Activated T-cell treated with anti-CD3 and anti-CD28 coated beads, Interleukin-2, amount 50 U/mL, for 24 hours (primary cell): ENCODE results near the gene OR8D2.

Source experiments
- DNase-seq: peaks from one replicate; pipeline ENCODE4 v3.0.0-alpha.2; 2020
- H3K27ac Mint-ChIP-seq: 2 replicates; pipeline ENCODE4 v1.8.0; 2020; ENCODE audit warnings: mild to moderate bottlenecking, mixed read lengths
- H3K27me3 Mint-ChIP-seq: 2 replicates; pipeline ENCODE4 v1.8.0; 2020; ENCODE audit warnings: mixed read lengths
- H3K36me3 Mint-ChIP-seq: 2 replicates; pipeline ENCODE4 v1.8.0; 2020; ENCODE audit warnings: low read depth, mixed read lengths
- H3K4me1 Mint-ChIP-seq: 2 replicates; pipeline ENCODE4 v1.8.0; 2020; ENCODE audit warnings: low read depth, mixed read lengths
- H3K4me3 Mint-ChIP-seq: 2 replicates; pipeline ENCODE4 v1.8.0; 2020; ENCODE audit warnings: mild to moderate bottlenecking, moderate library complexity, mixed read lengths
- H3K9me3 Mint-ChIP-seq: 2 replicates; pipeline ENCODE4 v1.8.0; 2020; ENCODE audit warnings: mixed read lengths

OR8D2 gene

GRCh38 chr11:124320097-124320496, at the start of gene OR8D2:
Gene OR8D2 (minus strand): TSS chr11:124320197. CDS start chr11:124320197, 0 bp downstream.
- Mint-ChIP-seq H3K27ac (no peak within 1 kb of the TSS), H3K4me3 (no peak within 1 kb of the TSS), H3K4me1 (no peaks in the 10 kb centered on the region), H3K9me3 (no peaks in the 10 kb centered on the region), H3K27me3 (peaks cover 13% of the 10 kb centered on the region), H3K36me3 (no peaks in the 10 kb centered on the region)
- DNase-seq, result no peak

DNA sequence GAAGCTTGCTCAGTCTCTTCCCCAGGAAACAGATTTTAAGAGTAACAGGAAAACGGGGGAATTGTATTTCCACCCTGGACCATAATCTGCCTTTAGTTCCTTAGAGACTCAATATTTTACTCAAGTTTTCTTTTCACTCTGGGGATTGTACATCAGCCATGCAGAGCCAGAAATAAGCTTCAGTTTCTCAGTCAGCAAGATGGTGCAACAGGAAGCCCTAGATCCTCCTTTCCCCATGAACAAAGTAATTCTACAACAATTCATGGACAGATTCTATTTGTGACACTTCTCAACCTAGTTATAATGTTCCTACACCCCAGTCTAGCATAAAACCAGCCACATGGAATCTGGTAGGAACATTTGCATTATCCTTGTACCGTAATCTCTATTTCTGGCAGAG, 39.6 kb upstream of the OR8D2 start:
- H3K4me3 Mint-ChIP-seq, result no peak overlapping the region
- no peak for DNase-seq
- H3K4me1 Mint-ChIP-seq, result no peaks in the 10 kb centered on the region
- no peak overlapping the region for H3K27ac Mint-ChIP-seq
- H3K27me3 Mint-ChIP-seq, result peaks cover 3% of the 10 kb centered on the region
- peaks cover 4% of the 10 kb centered on the region for H3K9me3 Mint-ChIP-seq
- no peaks in the 10 kb centered on the region for H3K36me3 Mint-ChIP-seq

DNA sequence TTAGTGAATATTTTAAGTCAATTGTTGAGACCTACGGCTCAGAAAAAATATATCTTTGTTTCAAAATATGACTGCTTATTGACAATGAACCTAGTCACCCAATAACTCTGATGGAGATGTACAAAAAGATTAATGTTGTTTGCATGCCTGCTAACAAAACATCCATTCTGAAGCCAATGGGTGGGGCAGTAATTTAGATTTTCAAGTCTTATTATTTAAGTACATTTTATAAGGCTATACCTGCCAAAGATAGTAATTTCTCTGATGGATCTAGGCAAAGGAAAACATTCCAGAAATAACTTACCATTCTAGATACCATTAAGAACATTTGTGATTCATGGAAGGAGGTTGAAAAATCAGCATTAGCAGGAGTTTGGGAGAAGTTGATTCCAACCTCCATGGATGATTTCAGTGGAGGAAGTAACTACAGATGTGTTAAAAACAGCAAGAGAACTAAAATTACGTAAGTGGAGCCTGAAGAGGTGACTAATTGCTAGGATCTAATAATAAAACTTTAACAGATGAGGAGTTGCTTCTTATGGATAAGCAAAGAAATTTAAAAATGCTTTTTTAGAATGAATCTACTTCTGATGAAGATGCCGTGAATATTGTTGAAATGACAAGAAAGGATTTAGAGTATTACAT, 26.4 kb upstream of the OR8D2 start:
- H3K36me3 Mint-ChIP-seq, result no peaks in the 10 kb centered on the region
- peaks cover 2% of the 10 kb centered on the region for H3K27me3 Mint-ChIP-seq

DNA sequence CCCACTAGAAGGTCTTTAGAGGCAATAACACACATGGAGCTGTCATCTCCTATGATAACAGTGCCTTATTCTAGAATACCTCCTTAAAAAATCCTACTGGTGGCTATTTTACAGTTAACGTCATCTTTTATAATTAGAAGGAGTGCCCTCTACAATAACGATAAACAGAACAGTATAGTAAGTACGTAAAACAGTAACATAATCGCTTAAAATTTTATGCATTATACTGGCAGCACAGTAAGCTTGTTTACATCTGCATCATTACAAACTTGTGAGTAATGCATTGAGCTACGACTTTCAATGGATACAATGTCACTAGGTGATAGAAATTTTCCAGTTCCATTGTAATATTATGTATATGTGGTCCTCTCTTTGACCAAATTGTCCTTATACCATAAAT, 24.3 kb upstream of the OR8D2 start:
- H3K4me3 Mint-ChIP-seq, result no peak overlapping the region
- DNase-seq, result no peak
- H3K27me3 Mint-ChIP-seq, result peaks cover 2% of the 10 kb centered on the region
- H3K27ac Mint-ChIP-seq, result no peak overlapping the region
- no peaks in the 10 kb centered on the region for H3K4me1 Mint-ChIP-seq
- H3K9me3 Mint-ChIP-seq, result no peaks in the 10 kb centered on the region
- H3K36me3 Mint-ChIP-seq, result no peaks in the 10 kb centered on the region

More for the DNA sequence above, 26.4 kb upstream of the OR8D2 start:
- no peaks in the 10 kb centered on the region for H3K4me1 Mint-ChIP-seq
- H3K4me3 Mint-ChIP-seq, result no peak overlapping the region
- H3K27ac Mint-ChIP-seq, result no peak overlapping the region
- DNase-seq, result no peak
- H3K9me3 Mint-ChIP-seq, result no peaks in the 10 kb centered on the region

DNA sequence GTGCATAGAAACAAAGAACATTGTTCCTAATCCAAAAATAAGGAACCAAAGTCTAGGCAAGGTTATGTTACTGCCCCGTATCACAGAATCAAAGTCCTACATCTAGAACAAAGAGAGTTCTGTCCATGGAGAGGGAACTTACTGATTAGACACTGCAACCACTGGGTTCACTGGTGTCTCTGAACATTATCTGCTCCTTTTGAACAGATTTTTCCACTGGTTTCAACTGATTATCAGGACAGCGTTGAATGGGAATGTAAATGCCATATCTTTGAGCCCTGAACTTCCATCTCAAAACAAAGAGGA, 20.1 kb upstream of the OR8D2 start:
- Mint-ChIP-seq H3K9me3 (no peaks in the 10 kb centered on the region), H3K4me3 (no peak overlapping the region), H3K36me3 (no peaks in the 10 kb centered on the region), H3K4me1 (no peaks in the 10 kb centered on the region), H3K27ac (no peak overlapping the region), H3K27me3 (no peaks in the 10 kb centered on the region)
- no peak for DNase-seq

GRCh38 chr11:124339396-124340141, 19.6 kb upstream of the OR8D2 start:
- Mint-ChIP-seq H3K4me1 (no peaks in the 10 kb centered on the region), H3K9me3 (no peaks in the 10 kb centered on the region), H3K27ac (no peak overlapping the region), H3K27me3 (no peaks in the 10 kb centered on the region), H3K36me3 (no peaks in the 10 kb centered on the region), H3K4me3 (no peak overlapping the region)
- DNase-seq, result no peak

DNA sequence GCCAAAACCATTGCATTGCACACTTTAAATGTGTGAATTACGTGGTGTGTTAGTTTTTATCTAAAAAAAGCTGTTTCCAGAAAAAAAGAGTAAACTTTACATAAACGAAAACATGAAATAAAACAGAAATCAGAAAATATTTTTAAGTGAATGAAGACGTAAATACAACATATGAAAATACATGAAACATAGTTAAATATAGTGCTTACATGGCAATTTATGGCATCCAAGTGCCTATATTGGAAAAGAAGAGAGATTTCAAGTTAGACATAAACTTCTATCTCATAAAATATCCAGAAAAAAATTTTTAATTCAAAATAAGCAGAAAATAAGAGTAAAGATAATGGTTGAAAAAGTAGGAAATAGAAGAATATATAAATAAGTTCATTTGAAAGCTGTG, 11.9 kb upstream of the OR8D2 start:
- H3K4me1 Mint-ChIP-seq, result no peaks in the 10 kb centered on the region
- H3K9me3 Mint-ChIP-seq, result no peaks in the 10 kb centered on the region
- no peak overlapping the region for H3K27ac Mint-ChIP-seq
- no peak for DNase-seq
- H3K36me3 Mint-ChIP-seq, result no peaks in the 10 kb centered on the region
- H3K4me3 Mint-ChIP-seq, result no peak overlapping the region
- H3K27me3 Mint-ChIP-seq, result peaks cover 3% of the 10 kb centered on the region

DNA sequence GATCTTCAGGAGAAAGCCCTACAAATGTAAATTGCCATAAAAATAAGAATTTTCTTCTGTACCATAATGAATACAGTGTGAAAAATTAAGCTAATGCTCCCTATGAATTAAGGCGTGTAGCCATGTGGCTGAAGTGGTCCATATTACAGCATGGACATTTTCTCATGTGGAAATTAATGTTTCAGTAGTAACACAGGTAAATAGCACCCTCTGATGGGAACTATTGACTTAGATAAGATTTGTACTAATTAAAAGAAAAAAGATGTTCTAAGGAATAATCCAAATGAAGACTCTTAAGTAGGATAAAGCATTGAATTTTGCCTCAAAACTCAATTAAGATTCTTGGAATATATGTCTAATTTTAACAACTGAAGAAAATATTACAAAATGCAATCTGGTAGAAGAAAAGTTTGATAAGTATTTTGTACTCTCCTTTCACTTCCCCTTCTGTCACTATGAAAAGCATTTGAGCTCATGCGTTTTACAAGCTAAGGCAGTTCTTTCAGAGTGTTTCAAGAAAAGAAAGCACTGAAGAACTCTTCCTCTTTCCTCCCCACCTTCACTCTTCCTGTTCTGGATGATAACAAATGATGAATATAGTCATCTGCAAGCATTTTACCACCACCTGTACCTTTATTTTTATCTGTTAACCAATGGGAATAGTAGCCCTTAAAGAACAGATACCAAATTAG, 9.9 kb upstream of the OR8D2 start:
- Mint-ChIP-seq H3K27ac (no peak overlapping the region), H3K27me3 (peaks cover 4% of the 10 kb centered on the region), H3K36me3 (no peaks in the 10 kb centered on the region), H3K4me1 (no peaks in the 10 kb centered on the region), H3K9me3 (no peaks in the 10 kb centered on the region), H3K4me3 (no peak overlapping the region)
- DNase-seq, result no peak

- Mint-ChIP-seq H3K36me3 (no peaks in the 10 kb centered on the region), H3K4me1 (no peaks in the 10 kb centered on the region), H3K27me3 (peaks cover 8% of the 10 kb centered on the region), H3K27ac (no peak overlapping the region), H3K9me3 (no peaks in the 10 kb centered on the region), H3K4me3 (no peak overlapping the region)
- no peak for DNase-seq
Observed at GRCh38 chr11:124327775-124328174, 7.8 kb upstream of the OR8D2 start.

- Mint-ChIP-seq H3K4me1 (no peaks in the 10 kb centered on the region), H3K36me3 (no peaks in the 10 kb centered on the region), H3K27me3 (peaks cover 13% of the 10 kb centered on the region), H3K4me3 (no peak overlapping the region), H3K27ac (no peak overlapping the region), H3K9me3 (no peaks in the 10 kb centered on the region)
- DNase-seq, result no peak
Observed at GRCh38 chr11:124322356-124322755, 2.4 kb upstream of the OR8D2 start.

DNA sequence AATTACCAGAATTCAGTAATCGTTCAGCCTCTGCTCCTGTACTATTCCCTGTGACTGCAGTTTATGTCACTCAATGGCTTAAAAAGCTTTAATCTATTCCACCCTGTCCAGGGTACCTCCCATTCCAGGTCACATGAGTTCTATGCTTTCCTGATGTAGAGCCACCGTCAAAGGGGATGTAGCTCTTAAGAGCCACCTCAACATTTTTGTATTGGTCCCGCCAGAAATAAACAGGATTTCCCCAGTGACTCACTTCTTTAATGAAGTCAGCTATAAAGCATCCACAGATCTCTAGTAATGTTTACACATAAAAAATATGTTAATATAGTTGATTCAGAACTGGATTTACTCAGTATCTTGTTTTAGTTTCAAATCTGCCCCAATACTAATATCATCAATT, 4.9 kb downstream of the OR8D2 start:
- no peaks in the 10 kb centered on the region for H3K36me3 Mint-ChIP-seq
- H3K4me1 Mint-ChIP-seq, result no peaks in the 10 kb centered on the region
- H3K9me3 Mint-ChIP-seq, result no peaks in the 10 kb centered on the region
- peaks cover 3% of the 10 kb centered on the region for H3K27me3 Mint-ChIP-seq
- no peak overlapping the region for H3K27ac Mint-ChIP-seq
- no peak overlapping the region for H3K4me3 Mint-ChIP-seq
- DNase-seq, result no peak

GRCh38 chr11:124313849-124314248, 6.1 kb downstream of the OR8D2 start, which contains the start of gene OR8D1:
Gene OR8D1 (minus strand): TSS chr11:124313949. CDS start chr11:124310766, 3,183 bp downstream.
- H3K36me3 Mint-ChIP-seq, result no peaks in the 10 kb centered on the region
- no peak for DNase-seq
- no peak within 1 kb of the TSS for H3K4me3 Mint-ChIP-seq
- H3K27me3 Mint-ChIP-seq, result peaks cover 3% of the 10 kb centered on the region
- H3K4me1 Mint-ChIP-seq, result no peaks in the 10 kb centered on the region
- H3K27ac Mint-ChIP-seq, result no peak within 1 kb of the TSS
- H3K9me3 Mint-ChIP-seq, result no peaks in the 10 kb centered on the region

GRCh38 chr11:124313131-124313530, 6.9 kb downstream of the OR8D2 start:
- H3K27ac Mint-ChIP-seq, result no peak overlapping the region
- H3K27me3 Mint-ChIP-seq, result peaks cover 1% of the 10 kb centered on the region
- H3K36me3 Mint-ChIP-seq, result no peaks in the 10 kb centered on the region
- no peaks in the 10 kb centered on the region for H3K9me3 Mint-ChIP-seq
- H3K4me1 Mint-ChIP-seq, result no peaks in the 10 kb centered on the region
- DNase-seq, result no peak
- no peak overlapping the region for H3K4me3 Mint-ChIP-seq

DNA sequence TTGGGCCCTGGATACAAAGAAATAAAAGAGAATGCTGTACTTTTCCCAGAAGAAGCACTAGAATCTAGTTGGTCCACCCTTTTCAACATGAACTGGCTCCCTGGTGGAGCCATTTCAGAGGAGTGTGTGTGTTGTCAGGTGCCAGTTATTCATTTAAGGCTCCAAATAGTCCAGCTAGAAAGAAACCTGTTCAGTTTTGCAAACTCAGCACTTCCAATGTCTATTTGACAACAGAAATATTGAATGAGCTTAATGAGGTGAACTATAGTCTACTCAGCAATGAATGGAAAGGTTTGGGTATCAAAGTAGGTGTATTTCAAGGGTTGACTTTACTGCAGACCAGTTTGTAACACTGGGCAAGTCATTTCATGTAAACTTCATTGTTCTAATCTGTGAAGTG, 8.3 kb downstream of the OR8D2 start:
- no peak overlapping the region for H3K4me3 Mint-ChIP-seq
- no peaks in the 10 kb centered on the region for H3K9me3 Mint-ChIP-seq
- no peak for DNase-seq
- H3K27ac Mint-ChIP-seq, result no peak overlapping the region
- no peaks in the 10 kb centered on the region for H3K4me1 Mint-ChIP-seq
- H3K27me3 Mint-ChIP-seq, result no peaks in the 10 kb centered on the region
- no peaks in the 10 kb centered on the region for H3K36me3 Mint-ChIP-seq

- Mint-ChIP-seq H3K4me1 (no peaks in the 10 kb centered on the region), H3K27me3 (peaks cover 2% of the 10 kb centered on the region), H3K36me3 (no peaks in the 10 kb centered on the region), H3K9me3 (no peaks in the 10 kb centered on the region), H3K27ac (no peak overlapping the region), H3K4me3 (no peak overlapping the region)
- no peak for DNase-seq
Observed at GRCh38 chr11:124311269-124311668, 8.7 kb downstream of the OR8D2 start.
